HG03460 (cell line): Measurements from ENCODE around the gene AHCY.
"Not testable (repeated sequence)": the region's sequence is repeated elsewhere in the genome, so short reads cannot be mapped to it uniquely, and the experiment has no call there.

ENCODE experiments used
- ATAC-seq: cut with Tn5 transposase; IDR thresholded peaks from one replicate; pipeline ENCODE4 v1.9.1; 2021; ENCODE audit not compliant: unreplicated experiment

AHCY gene

DNA sequence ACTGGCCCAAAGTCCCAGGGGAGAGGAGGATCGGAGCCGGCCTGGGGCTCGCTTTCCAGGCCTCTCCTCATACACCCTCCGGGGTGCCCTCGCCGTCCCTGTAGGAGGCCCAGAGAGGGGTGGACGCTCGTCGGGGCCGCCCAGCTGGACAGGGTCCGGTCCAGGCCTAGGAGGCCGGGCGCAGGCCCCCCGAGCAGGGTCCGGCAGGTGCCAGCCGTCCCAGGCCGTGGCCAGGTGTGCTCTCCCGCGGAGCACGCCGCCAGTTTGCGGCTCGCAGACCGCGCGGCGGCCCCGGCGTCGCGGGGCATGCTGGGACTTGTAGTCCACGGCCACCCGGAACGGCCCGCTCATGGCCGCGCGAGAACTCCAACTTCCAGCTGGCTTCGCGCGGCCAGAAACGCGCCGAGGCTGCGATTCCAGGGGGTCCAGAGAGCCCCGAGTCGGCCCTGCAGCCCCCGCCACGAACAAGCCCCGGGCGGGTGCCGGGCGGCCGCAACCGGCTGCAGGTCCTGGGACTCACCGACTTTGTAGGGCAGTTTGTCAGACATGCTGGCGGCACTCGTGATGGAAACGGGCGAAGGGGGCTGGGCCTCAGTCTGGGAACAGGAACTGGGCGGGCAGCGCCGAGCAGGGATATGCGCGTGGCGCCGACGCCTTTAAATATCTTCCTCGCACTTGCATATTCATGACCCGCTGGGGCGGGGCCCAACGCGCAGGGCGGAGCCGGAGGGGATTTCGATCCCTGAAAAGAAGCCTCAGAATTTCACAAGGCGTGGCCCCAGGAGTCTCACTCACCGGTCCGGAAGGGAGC lies at the start of gene AHCY:
AHCY (minus strand) TSS at position 633 of the 811 bp plus-strand sequence; CDS start at position 548, 85 bp downstream.
- peak; percentile 92 for ATAC-seq

DNA sequence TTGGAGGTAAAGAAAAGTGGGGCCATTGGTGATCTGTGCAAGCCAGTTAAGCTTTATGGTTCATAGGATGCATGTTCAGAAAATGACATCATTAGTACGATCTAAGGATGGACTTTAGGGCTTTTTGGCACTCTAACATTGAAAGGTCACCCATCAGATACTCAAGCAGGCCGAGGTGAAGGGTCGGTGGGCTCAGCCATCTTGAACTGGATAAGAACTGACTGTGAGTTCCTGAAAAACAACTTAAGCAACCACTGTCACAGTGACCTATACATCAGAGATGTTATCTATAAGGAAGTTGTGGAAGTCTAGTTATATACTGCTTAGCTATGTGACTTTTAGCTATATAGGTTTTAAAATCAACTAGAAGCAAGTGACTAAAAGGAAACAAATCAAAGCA lies 46.9 kb upstream of the AHCY start:
- ATAC-seq: no peak

DNA sequence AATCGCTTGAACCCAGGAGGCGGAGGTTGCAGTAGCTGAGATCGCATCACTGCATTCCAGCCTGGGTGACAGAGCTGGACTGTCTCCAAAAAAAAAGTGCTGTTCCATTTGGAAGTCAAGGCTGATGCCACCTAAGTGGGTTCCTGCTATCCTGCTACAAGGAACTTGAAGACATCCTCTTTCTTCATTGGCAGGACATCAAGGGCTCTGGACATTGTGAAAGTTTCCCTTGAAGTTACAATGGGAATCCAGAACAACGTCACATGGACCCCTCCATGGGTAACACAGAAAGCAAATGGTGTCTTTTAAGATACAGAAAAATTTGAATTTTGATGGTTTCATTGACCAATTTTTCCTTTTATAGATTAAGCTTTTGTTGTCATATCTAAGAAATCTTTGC lies 44.4 kb upstream of the AHCY start:
- no peak for ATAC-seq

DNA sequence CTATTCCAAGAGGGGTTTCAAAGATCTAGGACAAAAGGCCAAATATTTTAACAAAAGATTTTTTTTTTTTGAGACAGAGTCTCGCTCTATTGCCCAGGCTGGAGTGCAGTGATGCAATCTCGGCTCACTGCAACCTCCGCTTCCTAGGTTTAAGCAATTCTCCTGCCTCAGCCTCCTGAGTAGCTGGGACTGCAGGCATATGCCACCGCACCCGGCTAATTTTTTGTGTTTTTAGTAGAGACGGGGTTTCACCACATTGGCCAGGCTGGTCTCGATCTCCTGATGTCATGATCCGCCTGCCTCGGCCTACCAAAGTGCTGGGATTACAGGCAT lies 43.3 kb upstream of the AHCY start:
- ATAC-seq: not testable (repeated sequence)

DNA sequence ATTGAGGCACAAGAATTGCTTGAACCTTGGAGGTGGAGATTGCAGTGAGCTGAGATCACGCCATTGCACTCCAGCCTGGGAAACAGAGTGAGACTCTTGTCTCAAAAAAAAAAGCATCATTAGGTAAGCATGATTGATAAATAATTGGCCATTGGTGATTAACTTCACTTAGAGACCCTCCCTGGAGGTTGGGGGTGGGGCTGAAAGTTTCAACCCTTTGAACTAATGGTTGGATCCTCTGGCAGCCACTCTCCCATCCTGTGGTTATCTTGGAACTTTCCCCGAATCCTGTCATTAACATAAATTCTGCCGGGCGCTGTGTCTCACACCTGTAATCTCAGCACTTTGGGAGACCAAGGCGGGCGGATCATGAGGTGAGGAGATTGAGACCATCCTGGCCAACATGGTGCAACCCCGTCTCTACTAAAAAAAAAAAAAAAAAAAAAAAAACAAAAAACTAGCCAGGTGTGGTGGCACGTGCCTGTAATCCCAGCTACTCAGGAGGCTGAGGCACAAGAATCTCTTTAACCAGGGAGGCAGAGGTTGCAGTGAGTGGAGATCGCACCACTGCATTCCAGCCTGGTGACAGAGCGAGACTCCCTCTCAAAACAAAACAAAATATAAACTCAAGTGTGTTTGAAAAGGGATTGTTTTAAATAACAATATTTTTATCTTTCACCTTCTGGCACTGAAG lies 42.8 kb upstream of the AHCY start:
- ATAC-seq: not testable (repeated sequence)

DNA sequence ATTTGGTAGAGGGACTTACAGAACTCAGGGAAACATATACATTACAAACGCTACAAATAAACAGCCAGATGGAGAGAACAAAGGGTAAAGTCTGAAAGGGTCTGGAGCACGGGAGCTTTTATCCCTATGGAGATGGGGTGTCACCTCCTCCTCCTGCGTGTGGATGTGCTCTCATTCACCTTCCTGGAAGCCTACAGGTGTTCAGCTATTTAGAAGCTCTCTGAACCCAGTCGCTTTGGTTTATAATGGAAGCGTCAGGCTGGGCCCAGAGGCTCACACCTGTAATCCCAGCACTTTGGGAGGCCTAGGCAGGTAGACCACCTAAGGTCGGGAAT lies 42.2 kb upstream of the AHCY start:
- ATAC-seq: no peak

DNA sequence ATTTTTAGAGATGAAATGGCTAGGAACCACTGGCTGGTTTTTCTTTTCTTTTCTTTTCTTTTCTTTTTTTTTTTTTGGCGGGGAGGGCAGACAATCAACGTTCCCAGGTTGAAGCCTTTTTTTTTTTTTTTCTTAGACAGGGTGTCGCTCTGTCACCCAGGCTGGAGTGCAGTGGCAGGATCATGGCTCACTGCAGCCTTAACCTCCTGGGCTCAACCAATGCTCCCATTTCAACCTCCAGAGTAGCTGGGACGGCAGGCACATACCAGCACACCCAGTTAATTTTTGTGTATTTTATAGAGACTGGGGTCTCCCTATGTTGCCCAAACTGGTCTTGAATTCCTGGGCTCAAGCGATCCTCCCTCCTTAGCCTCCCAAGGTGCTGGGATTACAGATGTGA lies 41.1 kb upstream of the AHCY start:
- ATAC-seq: no peak

DNA sequence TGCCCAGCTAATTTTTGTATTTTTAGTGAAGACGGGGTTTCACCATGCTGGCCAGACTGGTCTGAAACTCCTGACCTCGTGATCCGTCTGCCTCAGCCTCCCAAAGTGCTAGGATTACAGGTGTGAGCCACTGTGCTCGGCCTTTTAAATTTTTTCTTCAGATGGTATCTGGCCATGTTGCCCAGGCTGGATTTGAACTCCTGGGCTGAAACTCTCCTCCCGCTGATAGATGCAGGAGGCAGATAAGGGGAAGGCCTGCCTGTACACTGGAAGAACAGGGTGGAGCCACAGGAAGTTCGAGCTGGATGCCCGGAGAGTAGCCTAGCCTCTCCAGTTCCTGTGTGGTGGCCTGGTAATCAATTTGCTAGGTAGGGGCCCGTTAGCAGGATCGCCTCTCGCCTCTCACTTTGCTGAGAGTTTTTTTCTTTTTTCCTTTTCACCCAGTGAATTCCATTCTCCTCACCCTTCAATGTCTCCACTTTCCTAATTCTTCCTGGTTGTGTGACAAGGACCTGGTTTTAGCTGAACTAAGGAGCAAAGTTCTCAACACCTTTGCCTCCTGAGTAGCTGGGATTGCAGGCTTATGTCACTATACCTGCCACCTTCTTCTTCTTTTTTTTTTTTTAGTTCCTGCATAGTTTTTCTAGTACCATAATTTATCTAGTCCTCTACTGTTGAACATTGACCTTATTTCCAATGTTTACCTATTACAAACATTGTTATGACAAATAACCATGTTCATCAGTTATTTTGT lies 40.5 kb upstream of the AHCY start:
- ATAC-seq: no peak

DNA sequence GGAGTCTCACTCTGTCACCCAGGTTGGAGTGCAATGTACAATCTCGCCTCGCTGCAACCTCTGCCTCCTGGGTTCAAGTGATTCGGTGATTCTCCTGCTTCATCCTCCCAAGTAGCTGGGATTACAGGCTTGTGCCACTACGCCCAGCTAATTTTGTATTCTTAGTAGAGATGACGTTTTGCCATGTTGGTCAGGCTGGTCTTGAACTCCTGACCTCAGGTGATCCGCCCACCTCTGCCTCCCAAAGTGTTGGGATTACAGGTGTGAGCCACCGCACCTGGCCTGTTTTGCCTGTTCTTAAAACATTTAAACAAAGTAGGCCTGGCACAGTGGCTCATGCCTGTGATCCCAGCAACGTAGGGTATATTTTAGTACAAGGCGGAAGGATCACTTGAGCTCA lies 38.0 kb upstream of the AHCY start:
- not testable (repeated sequence) for ATAC-seq

DNA sequence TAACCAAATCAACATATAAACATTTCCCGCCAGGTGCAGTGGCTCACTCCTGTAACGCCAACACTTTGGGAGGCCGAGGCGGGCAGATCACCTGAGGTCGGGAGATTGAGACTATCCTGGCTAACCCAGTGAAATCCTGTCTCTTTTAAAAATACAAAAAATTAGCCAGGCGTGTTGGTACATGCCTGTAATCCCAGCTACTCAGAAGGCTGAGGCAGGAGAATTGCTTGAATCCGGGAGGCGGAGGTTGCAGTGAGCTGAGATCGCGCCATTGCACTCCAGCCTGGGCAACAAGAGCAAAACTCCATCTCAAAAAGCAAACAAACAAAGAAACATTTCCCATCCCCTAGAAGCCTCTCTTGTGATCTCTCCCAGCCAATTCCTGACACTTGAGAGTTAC lies 37.6 kb upstream of the AHCY start:
- not testable (repeated sequence) for ATAC-seq

DNA sequence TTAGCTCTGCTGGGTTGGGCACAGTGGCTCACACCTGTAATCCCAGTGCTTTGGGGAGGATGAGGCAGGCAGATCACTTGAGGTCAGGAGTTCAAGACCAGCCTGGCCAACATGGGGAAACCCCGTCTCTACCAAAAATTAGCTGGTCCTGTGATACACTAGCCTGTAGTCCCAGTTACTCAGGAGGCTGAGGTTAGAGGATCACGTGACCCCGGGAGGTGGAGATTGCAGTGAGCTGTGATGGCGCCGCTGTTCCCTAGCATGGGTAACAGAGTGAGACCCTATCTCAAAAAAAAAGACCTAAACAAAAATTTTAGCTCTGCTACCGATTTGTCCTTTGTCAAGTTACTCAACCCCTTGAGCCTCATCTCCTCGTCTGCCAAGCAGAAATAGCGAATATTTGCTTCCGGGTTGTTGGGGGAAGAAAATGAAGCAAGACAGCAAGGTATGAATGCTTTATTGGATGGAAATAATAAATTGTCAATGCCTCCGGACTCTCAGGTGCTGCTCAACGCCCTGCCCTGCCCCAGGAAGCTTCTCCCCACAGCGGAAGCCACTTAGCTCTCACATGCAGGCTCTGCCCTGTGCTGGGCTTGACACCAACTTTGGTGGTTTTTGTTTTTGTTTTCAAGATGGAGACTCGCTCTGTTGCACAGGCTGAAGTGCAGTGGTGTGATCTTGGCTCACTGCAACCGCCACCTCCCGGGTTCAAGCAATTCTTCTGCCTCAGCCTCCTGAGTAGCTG lies 35.0 kb upstream of the AHCY start:
- ATAC-seq: no peak

DNA sequence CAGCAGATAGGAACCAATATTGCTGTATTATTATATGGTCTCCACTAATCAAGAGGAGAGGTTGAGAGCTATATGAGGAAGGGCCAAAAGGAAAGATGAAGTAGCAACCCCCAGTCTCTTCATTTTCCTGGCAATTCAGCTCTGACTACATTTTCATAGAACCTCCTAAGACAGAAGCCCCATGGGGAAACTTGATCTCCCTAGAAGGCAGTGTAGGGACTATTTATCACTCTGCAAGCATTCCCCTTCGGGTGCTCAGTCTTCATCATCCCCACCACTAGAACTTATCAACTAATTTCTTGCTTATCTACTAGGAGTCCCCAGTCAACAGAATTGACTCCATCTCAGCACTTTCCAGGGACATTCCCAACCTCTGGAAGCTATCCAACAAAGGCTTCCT lies 34.4 kb upstream of the AHCY start:
- ATAC-seq: no peak

DNA sequence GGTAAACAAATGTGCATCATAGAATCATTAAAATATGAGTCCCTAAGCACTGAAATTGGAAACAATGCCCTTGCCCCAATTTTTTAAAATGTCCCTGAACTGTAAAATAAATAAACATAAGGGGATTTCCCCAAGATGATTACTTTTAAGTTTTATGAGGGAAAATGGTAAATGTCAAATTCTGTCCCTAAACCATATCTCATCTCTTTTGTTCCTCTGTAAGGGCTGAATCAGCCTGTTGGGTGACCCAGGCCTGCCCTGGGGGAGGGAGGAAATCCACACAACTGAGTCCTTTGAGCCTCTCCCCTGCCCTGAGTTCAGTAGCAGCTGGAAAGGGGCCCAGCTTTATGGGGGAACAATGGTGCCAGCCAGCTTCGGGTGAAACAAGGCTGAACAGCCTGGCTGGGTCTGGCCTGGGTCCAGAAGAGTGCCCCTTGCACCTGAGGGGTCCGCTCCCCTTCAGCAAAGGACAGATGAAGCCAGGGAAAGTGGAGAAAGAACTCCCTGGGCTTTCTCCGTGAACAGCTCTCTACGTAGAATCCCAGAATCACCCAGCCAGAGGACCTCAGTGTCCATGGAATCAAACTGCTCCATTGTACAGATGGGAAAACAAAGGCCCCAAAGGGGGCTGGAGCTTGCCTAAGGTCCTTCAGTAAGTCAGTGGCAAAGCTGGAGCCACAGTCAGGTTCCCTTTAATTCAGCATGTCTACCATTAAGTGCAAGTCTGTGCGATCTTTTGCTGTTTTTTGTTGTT lies 31.7 kb upstream of the AHCY start:
- ATAC-seq: no peak

DNA sequence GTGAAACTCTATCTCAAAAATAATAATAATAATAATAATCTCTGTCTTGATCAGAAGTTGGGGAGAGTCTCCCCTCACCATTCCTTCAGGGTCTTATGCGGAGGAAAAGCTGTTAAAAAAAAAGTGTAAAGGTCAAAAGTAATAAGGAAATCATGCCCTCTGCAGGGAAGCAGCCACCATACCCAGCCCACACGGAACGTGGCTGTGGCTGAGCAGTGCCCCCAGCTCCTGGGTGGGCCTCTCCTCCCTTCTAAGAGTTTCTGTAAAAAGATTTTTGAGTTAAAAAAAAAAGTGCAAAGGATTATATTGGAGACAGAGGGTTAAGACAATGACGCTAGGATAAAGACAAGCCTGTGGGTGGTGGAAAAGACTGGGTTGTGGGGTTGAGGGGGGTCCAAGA lies 30.6 kb upstream of the AHCY start:
- no peak for ATAC-seq

DNA sequence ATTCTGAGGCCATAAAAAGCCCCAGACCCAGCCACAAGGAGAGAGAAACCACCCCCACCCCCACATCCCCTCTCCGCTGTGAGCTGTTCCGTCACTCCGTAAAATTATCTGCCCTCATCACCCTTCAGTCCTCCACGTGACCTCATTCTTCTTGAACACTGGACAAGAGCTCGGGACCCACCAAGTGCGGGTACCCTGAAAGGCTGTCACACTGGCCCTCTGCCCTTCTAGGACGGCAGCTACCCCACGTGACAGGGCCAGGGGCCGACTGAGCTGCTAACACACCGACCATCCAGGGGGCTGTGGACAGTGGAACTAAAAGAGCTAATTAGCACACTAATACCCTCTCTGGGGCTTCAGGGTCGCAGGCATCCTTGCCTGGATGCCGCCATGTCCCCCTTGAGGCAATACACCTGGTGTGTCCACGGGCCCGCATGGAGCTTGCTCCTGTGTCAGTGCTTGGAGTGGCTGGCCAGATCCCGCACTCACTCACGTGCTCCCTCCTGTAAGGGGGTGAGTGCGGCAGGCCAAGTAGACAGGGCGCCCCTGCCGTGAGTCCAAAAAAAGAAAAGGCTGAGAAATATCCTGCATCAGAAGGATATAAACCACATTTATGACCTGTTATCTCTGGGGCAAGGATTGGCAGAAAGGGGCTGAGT lies 29.2 kb upstream of the AHCY start:
- no peak for ATAC-seq

DNA sequence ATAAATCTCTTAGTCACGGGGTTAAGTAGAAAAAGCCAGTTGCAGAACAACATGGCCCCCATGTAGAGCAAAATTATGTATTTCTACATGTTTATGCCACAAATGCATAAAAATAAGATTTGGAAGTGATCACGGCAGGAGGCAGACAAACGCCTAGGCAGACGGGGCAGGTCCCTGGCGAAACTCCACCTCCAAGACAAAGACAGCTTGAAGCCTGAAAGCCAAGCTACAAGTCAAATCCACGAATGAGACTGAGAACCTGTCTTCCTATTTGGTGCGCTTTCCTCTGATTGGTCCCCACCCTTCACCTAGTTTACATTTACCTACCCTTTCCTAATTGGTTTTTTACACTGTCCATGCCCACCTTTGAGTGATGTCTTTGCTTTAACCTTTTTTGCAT lies 28.7 kb upstream of the AHCY start:
- ATAC-seq: no peak

DNA sequence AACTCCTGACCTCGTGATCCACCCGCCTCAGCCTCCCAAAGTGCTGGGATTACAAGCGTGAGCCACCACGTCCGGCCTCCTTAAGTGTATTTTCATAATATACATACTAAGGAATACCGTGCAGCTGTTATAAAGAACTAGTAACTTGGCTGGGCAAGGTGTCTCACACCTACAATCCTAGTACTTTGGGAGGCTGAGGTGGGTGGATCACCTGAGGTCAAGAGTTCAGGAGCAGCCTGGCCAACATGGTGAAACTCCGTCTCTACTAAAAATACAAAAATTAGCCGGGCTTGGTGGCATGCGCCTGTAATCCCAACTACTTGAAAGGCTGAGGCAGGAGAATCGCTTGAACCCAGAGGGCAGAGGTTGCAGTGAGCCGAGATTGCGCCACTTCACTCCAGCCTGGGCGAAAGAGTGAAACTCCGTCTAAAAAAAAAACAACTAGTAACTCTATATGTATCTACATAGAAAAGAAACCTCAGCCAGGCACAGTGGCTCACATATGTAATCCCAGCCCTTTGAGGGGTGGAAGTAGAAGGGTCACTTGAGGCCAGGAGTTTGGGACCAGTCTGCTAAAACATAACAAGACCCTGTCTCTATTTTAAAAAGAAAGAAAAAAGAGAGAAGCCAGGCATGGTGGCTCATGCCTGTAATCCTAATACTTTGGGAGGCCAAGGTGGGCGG lies 27.8 kb upstream of the AHCY start:
- ATAC-seq: not testable (repeated sequence)

DNA sequence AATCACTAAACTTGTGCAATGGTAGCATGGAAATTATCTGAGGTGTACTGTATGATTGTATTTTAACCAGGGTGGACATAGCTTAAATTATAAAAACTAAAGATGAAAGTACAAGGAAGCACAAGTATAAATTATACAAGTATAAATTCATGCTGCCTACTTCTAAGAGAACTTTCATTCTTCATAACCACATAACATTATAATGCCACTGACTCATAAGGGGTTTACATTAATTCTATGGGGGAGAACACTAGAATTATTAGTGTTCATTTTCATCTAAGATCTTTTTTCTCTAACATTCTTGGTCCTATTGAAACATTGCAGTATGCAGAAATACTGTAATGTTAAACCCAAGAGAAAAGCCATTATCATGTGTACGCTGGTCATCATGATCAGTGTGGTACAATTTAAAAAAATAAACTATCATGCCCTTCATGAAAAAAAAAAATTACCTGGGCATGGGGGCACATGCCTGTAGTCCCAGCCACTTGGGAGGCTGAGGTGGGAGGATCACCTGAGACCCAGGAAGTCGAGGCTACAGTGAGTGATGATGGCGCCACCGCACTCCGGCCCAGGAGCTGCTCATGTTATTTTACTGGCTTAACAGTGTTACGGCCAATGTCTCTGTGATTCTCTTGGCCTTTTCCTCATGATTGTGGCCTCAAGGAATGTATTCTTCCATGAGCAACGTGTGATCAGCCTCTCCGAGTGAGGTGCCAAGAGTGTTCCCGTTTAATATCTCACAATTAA lies 25.9 kb upstream of the AHCY start:
- no peak for ATAC-seq

DNA sequence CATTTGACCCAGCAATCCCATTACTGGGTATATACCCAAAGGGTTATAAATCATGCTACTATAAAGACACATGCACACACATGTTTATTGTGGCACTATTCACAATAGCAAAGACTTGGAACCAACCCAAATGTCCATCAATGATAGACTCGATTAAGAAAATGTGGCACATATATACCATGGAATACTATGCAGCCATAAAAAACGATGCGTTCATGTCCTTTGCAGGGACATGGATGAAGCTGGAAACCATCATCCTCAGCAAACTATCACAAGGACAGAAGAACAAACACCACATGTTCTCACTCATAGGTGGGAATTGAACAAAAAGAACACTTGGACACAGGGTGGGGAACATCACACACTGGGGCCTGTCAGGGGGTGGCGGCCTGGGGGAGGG lies 25.1 kb upstream of the AHCY start:
- ATAC-seq: not testable (repeated sequence)
